Adrenal gland (tissue), 19 donors: Measurements from ENCODE around the gene GUCY2C. TPM values are rescaled to one million over a fixed set of nuclear protein-coding genes. Genes with fewer than 3 reads are reported as not detected.
"Not testable (repeated sequence)": the region's sequence is repeated elsewhere in the genome, so short reads cannot be mapped to it uniquely, and the experiment has no call there.

Experiments used
- DNase-seq, 7 donors: peaks; one replicate each; pipeline ENCODE4 v3.0.0-alpha.2; 2019 to 2020
- H3K27ac ChIP-seq, 5 donors: fragments of 200-600 bp; sonication (generic) in 4 of 5; 1 replicate in 3 of 5; 2 replicates in 2 of 5; pipeline versions ENCODE4 v1.5.1 to v1.8.0; 2016 to 2020; ENCODE audit warnings: mild to moderate bottlenecking in 1 of 5
- H3K27me3 ChIP-seq: fragments of 200-600 bp; 2 replicates; pipeline ENCODE4 v1.8.0; 2021
- H3K36me3 ChIP-seq, 2 donors: fragments of 200-600 bp; replicated peaks in 1 of 2; 1 replicate in 1 of 2; 2 replicates in 1 of 2; pipeline versions ENCODE4 v1.5.1 to v1.8.0; 2018 to 2022
- H3K4me1 ChIP-seq, 2 donors: fragments of 200-600 bp; replicated peaks in 1 of 2; 1 replicate in 1 of 2; 2 replicates in 1 of 2; pipeline versions ENCODE4 v1.5.1 to v1.8.0; 2018 to 2021
- H3K4me3 ChIP-seq, 4 donors: fragments of 200-600 bp; sonication (generic) in 3 of 4; one replicate each; pipeline ENCODE4 v1.5.1; 2016 to 2018
- H3K9me3 ChIP-seq, 3 donors: fragments of 200-600 bp; sonication (generic) in 1 of 3; replicated peaks in 1 of 3; 1 replicate in 2 of 3; 2 replicates in 1 of 3; pipeline versions ENCODE4 v1.5.1 to v1.8.0; 2016 to 2021
- POLR2A ChIP-seq, 2 donors: fragments of 450-650 bp; IDR thresholded peaks; one replicate each; pipeline ENCODE4 v1.6.1; 2017; ENCODE audit warnings: antibody characterized with exemption in 2 of 2, mild to moderate bottlenecking in 2 of 2, moderate library complexity in 1 of 2
- WGBS, 4 donors: extraction: QIAGEN DNeasy Blood & Tissue Kit in 2 of 4; methylation state at CpG; one replicate each; pipeline versions ENCODE4 v1.1.5 to v1.1.7; 2013 to 2017; 5-methylcytosine and 5-hydroxymethylcytosine counted together
- intact Hi-C, 2 donors: fragments of 100-400 bp; cut with DNase I; formaldehyde crosslinking; loops; one replicate each; pipeline versions ENCODE4 v1.14.1 to v1.15.0; 2022 to 2023
- long read RNA-seq, 10 donors: library from polyadenylated mRNA in 3 of 10; unstranded in 2 of 10; stranded (forward) in 1 of 10; transcript quantifications; one replicate each; pipeline ENCODE4 v2.0.0 and lab custom pipeline, GENCODE V29; 2021 to 2026
- polyA plus RNA-seq, 3 donors: library from polyadenylated mRNA; stranded (reverse); fragments of 200-250 nt in 2 of 3; fragments of 350-450 nt in 1 of 3; fragmentation: Illumina TruSeq in 1 of 3; extraction: RNeasy Lipid Tissue Mini Kit (QIAGEN cat#74804) in 1 of 3; gene quantifications; one replicate each; pipeline ENCODE4 v1.2.3, GENCODE V29; 2013 to 2014
- total RNA-seq, 9 donors: library from RNA; depleted of rRNA in 4 of 9; stranded (reverse); fragments of >200 nt in 4 of 9; fragments of 120-200 nt in 1 of 9; fragmentation: NEBNext Ultra II Directional in 1 of 9; extraction: Animal tissue kit (Norgen Biotek cat#: 25700) in 1 of 9; gene quantifications; one replicate each; pipeline versions ENCODE4 v1.1.0 to v1.2.4, GENCODE V29; 2013 to 2023
- TF ChIP-seq, protein P1 (sequence below), 6 experiments: fragments of 450-650 bp in 4 of 6; fragments of 200-600 bp in 2 of 6; sonication (generic) in 1 of 6; IDR thresholded peaks; 1 replicate in 5 of 6; 2 replicates in 1 of 6; pipeline versions ENCODE4 v1.5.1 to v1.8.0; 2016 to 2021; ENCODE audit warnings: antibody characterized with exemption in 6 of 6, mild to moderate bottlenecking in 2 of 6, moderate library complexity in 1 of 6
- donor health status: healthy with polysubstance abuse.
- donor health status: Bipolar disorder and iron deficiency.
- donor health status: DM: yes; HTN: yes; CAD: no.
- donor health status: DM: no; HTN: no; CAD: no.
- donor health status: DM: no; HTN: no; CAD: no.
- donor health status: DM: yes; HTN: yes; CAD: no.

GUCY2C gene
- not detected for total RNA-seq
- not detected for polyA plus RNA-seq
- long read RNA-seq, donor 1 = 0 reads
- long read RNA-seq, donor 2 = 0 reads
- long read RNA-seq, donor 3 = 0 reads
- long read RNA-seq, donor 4 = 0 reads
- long read RNA-seq, donor 5 = 0 reads
- long read RNA-seq, donor 6 = 0 reads
- long read RNA-seq, donor 7 = 0 reads
- long read RNA-seq, donor 8 = 0 reads
- long read RNA-seq, donor 9 = 0 reads
- long read RNA-seq, donor 10 = 0 reads

DNA sequence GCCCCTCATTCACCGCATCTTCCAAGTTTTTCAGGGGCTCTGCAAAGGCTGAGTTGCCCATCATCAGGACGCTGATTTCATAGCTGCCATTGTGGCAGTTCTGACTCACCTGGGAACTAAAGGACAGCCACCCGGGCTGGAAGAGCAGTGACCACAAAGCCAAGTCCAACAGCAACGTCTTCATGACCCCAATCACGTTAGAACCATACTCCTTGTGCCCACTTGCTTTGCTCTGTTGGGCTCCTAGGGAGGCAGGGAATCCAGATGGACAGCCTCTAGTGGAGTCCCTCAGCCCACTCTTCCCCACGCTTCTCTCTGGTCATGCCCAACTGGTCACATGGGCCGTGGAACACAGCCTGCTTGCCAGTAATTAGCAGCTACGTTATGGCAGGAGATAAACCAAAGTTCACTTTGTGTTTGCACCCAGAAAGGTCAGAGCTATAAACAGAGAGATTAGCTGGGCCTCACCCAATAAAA, at the start of gene GUCY2C:
TSS of gene GUCY2C (minus strand) at position 335 of the 477 bp plus-strand sequence. CDS start at position 184, 151 bp downstream.
- no peaks in the 10 kb centered on the region for H3K9me3 ChIP-seq
- intact Hi-C loops = no loop called here
- H3K27ac ChIP-seq = no peak within 1 kb of the TSS
- TF ChIP-seq, protein P1, sequence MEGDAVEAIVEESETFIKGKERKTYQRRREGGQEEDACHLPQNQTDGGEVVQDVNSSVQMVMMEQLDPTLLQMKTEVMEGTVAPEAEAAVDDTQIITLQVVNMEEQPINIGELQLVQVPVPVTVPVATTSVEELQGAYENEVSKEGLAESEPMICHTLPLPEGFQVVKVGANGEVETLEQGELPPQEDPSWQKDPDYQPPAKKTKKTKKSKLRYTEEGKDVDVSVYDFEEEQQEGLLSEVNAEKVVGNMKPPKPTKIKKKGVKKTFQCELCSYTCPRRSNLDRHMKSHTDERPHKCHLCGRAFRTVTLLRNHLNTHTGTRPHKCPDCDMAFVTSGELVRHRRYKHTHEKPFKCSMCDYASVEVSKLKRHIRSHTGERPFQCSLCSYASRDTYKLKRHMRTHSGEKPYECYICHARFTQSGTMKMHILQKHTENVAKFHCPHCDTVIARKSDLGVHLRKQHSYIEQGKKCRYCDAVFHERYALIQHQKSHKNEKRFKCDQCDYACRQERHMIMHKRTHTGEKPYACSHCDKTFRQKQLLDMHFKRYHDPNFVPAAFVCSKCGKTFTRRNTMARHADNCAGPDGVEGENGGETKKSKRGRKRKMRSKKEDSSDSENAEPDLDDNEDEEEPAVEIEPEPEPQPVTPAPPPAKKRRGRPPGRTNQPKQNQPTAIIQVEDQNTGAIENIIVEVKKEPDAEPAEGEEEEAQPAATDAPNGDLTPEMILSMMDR (IDR thresholded peaks at IDR 0.05) = no peak
- no peak for TF ChIP-seq POLR2A (IDR thresholded peaks at IDR 0.05)
- no peak within 1 kb of the TSS for H3K4me3 ChIP-seq
- H3K27me3 ChIP-seq = no peaks in the 10 kb centered on the region
- DNase-seq = no peak
- WGBS, 4 donors = 70 to 81% (median 76%) methylated on average over 7 to 8 of the region's 8 CpGs
- H3K4me1 ChIP-seq = no peaks in the 10 kb centered on the region
- H3K36me3 ChIP-seq = no peaks in the 10 kb centered on the region

- Histone ChIP-seq H3K27me3 (no peaks in the 10 kb centered on the region), H3K4me3 (no peak overlapping the region), H3K36me3 (no peaks in the 10 kb centered on the region), H3K4me1 (peaks cover 6 to 8% of the 10 kb centered on the region in 2 donors), H3K27ac (no peak overlapping the region), H3K9me3 (no peaks in the 10 kb centered on the region)
- 89 to 93% (median 91%) methylated on average over 1 of the region's 1 CpG for WGBS, 4 donors
- TF ChIP-seq POLR2A (IDR thresholded peaks at IDR 0.05) = no peak
- TF ChIP-seq, protein P1 (IDR thresholded peaks at IDR 0.05) = no peak
- no peak for DNase-seq
- intact Hi-C loops = no loop called here
Observed at GRCh38 chr12:14743061-14743460, 46.7 kb upstream of the GUCY2C start.

DNA sequence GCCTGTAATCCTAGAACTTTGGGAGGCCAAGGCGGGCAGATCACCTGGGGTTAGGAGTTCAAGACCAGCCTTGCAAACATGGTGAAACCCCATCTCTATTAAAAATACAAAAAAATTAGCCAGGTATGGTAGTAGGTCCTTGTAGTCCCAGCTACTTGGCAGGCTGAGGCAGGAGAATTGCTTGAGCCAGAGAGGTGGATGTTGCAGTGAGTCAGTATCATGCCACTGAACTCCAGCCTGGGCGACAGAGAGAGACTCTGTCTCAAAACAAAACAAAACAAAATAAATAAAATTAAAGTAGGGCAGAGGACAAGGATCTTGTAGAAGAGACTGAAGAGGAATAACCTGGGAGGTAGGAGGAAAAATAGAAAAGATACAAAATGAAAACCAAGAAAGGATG, 45.5 kb upstream of the GUCY2C start:
- WGBS, 4 donors = 83 to 95% (median 89%) methylated on average over 2 of the region's 2 CpGs
- no peak for TF ChIP-seq POLR2A (IDR thresholded peaks at IDR 0.05)
- TF ChIP-seq, protein P1 (IDR thresholded peaks at IDR 0.05) = no peak
- H3K4me1 ChIP-seq = peaks cover 6 to 8% of the 10 kb centered on the region in 2 donors

DNA sequence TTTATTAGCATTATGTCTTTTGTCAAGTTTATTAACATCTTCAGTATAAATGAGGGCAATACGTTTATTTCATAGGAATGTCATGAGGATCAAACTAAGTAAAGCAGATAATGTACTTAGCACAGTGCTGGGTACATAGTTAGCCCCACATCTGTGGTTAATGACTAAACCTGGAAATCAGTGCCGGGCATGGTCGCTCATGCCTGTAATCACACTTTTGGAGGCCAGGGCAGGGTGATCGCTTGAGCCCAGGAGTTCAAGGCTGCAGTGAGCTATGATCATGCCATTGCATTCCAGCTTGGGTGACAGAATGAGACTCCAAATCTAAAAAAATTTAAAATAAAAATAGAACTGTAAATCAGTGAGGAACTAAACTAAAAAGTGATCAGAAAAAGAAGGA, 44.8 kb upstream of the GUCY2C start:
- TF ChIP-seq, protein P1 (IDR thresholded peaks at IDR 0.05) = no peak
- TF ChIP-seq POLR2A (IDR thresholded peaks at IDR 0.05) = no peak
- WGBS, 4 donors = 29 to 51% (median 50%) methylated on average over 4 of the region's 4 CpGs
- peak in 3 of 7 donors; percentile 11 to 36 (median 35) for DNase-seq
- no peak overlapping the region for H3K27ac ChIP-seq
- H3K27me3 ChIP-seq = no peaks in the 10 kb centered on the region
- intact Hi-C loops = no loop called here
- no peaks in the 10 kb centered on the region for H3K9me3 ChIP-seq
- H3K4me1 ChIP-seq = peaks cover 6 to 8% of the 10 kb centered on the region in 2 donors
- H3K36me3 ChIP-seq = no peaks in the 10 kb centered on the region
- no peak overlapping the region for H3K4me3 ChIP-seq

More for the DNA sequence above, 45.5 kb upstream of the GUCY2C start:
- no peak overlapping the region for H3K4me3 ChIP-seq
- no peaks in the 10 kb centered on the region for H3K36me3 ChIP-seq
- no peaks in the 10 kb centered on the region for H3K9me3 ChIP-seq
- intact Hi-C loops = no loop called here
- no peak for DNase-seq
- no peaks in the 10 kb centered on the region for H3K27me3 ChIP-seq
- H3K27ac ChIP-seq = no peak overlapping the region

DNA sequence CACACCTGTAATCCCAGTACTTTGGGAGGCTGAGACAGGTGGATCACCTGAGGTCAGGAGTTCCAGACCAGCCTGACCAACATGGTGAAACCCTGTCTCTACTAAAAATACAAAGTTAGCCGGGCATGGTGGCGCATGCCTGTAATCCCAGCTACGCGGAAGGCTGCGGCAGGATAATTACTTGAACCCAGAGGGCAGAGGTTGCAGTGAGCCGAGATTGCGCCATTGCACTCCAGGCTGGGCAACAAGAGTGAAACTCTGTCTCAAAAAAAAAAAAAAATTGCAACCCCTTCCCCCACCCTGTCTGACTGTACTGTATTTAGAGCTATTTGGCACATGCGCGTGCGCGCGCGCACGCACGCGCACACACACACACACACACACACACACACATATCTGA, 40.0 kb upstream of the GUCY2C start:
- not testable (repeated sequence) for H3K4me3 ChIP-seq, H3K9me3 ChIP-seq

More for the DNA sequence above, 40.0 kb upstream of the GUCY2C start:
- H3K36me3 ChIP-seq, intact Hi-C loops, H3K27me3 ChIP-seq, H3K27ac ChIP-seq, DNase-seq, H3K4me1 ChIP-seq: not testable (repeated sequence)
- 86 to 94% (median 91%) methylated on average over 16 of the region's 16 CpGs for WGBS, 4 donors
